RPMI8226 (cell line): ENCODE data around the gene CCDC148.
"Not testable (repeated sequence)": the region's sequence is repeated elsewhere in the genome, so short reads cannot be mapped to it uniquely, and the experiment has no call there.

Experiments used
- DNase-seq: peaks from one replicate; pipeline ENCODE4 v3.0.0-alpha.2; 2015

Gene CCDC148

GRCh38 chr2:158481116-158481515 lies 24.6 kb upstream of the CCDC148 start:
- no peak for DNase-seq

GRCh38 chr2:158478816-158479215 lies 22.3 kb upstream of the CCDC148 start:
- DNase-seq = no peak

- DNase-seq = no peak
Measured at GRCh38 chr2:158478237-158478636, 21.7 kb upstream of the CCDC148 start.

GRCh38 chr2:158477202-158477601 lies 20.6 kb upstream of the CCDC148 start:
- DNase-seq = no peak

GRCh38 chr2:158474526-158475011 lies 18.0 kb upstream of the CCDC148 start:
- DNase-seq = not testable (repeated sequence)

GRCh38 chr2:158473719-158474392 lies 17.3 kb upstream of the CCDC148 start:
- DNase-seq = no peak

- DNase-seq = not testable (repeated sequence)
Measured at GRCh38 chr2:158473300-158473699, 16.7 kb upstream of the CCDC148 start.

- DNase-seq = not testable (repeated sequence)
Measured at GRCh38 chr2:158472829-158473228, 16.3 kb upstream of the CCDC148 start.

- DNase-seq = no peak
Measured at GRCh38 chr2:158467248-158467647, 10.7 kb upstream of the CCDC148 start.

GRCh38 chr2:158464426-158465281 lies 8.1 kb upstream of the CCDC148 start:
- DNase-seq = peak; percentile 27

- no peak for DNase-seq
Measured at GRCh38 chr2:158463496-158464095, 7.0 kb upstream of the CCDC148 start.

GRCh38 chr2:158460632-158461297 lies 4.2 kb upstream of the CCDC148 start:
- DNase-seq = no peak

GRCh38 chr2:158459161-158460003 lies 2.8 kb upstream of the CCDC148 start:
- no peak for DNase-seq

GRCh38 chr2:158458617-158458920 lies 2.0 kb upstream of the CCDC148 start:
- no peak for DNase-seq

- DNase-seq = peak; percentile 84
Measured at GRCh38 chr2:158457826-158458616, 1.5 kb upstream of the CCDC148 start.

GRCh38 chr2:158457092-158457825 lies 706 bp upstream of the CCDC148 start:
- peak; percentile 75 for DNase-seq

GRCh38 chr2:158443606-158444005 lies 12.9 kb downstream of the CCDC148 start:
- no peak for DNase-seq

GRCh38 chr2:158439062-158439461 lies 17.5 kb downstream of the CCDC148 start:
- not testable (repeated sequence) for DNase-seq

- not testable (repeated sequence) for DNase-seq
Measured at GRCh38 chr2:158433716-158434115, 22.8 kb downstream of the CCDC148 start.

GRCh38 chr2:158432117-158432516 lies 24.4 kb downstream of the CCDC148 start:
- DNase-seq = no peak

- DNase-seq = no peak
Measured at GRCh38 chr2:158414538-158414937, 42.0 kb downstream of the CCDC148 start.
